GM12801 (cell line): ENCODE results near the gene NRXN3.

Source experiments
- CTCF ChIP-seq: IDR thresholded peaks from one replicate; pipeline ENCODE4 v1.5.1; 2011; ENCODE audit warnings: control low read depth; ENCODE audit not compliant: insufficient read length; ENCODE audit errors: extremely low read depth

NRXN3 gene

GRCh38 chr14:79074510-79074909, 904.3 kb downstream of the NRXN3 start:
- TF ChIP-seq CTCF = no peak

GRCh38 chr14:79076428-79076827, 906.3 kb downstream of the NRXN3 start:
- no peak for TF ChIP-seq CTCF

GRCh38 chr14:79077096-79077495, 906.9 kb downstream of the NRXN3 start:
- TF ChIP-seq CTCF = no peak

GRCh38 chr14:79080040-79080439, 909.9 kb downstream of the NRXN3 start:
- TF ChIP-seq CTCF = no peak

GRCh38 chr14:79082883-79083282, 912.7 kb downstream of the NRXN3 start:
- TF ChIP-seq CTCF = no peak

- no peak for TF ChIP-seq CTCF
Measured at GRCh38 chr14:79083356-79083755, 913.2 kb downstream of the NRXN3 start.

GRCh38 chr14:79084861-79085260, 914.7 kb downstream of the NRXN3 start:
- no peak for TF ChIP-seq CTCF

GRCh38 chr14:79089576-79089975, 919.4 kb downstream of the NRXN3 start:
- TF ChIP-seq CTCF = no peak
